Right lobe of liver (tissue), 6 donors: Measurements from ENCODE around the gene CENPP. TPM values are rescaled to one million over a fixed set of nuclear protein-coding genes. Genes with fewer than 3 reads are reported as not detected.

ENCODE experiments used
- ATAC-seq, 4 donors: fragments of 200-7000 bp; cut with Tn5 transposase; one replicate each; pipeline ENCODE4 v1.9.1; 2020; ENCODE audit warnings: mild to moderate bottlenecking in 4 of 4, moderate library complexity in 4 of 4
- DNase-seq, 3 donors: peaks; one replicate each; pipeline ENCODE4 v3.0.0-alpha.2; 2020
- H3K27ac ChIP-seq, 3 donors: fragments of 200-600 bp; one replicate each; pipeline ENCODE4 v1.8.0; 2022
- H3K27me3 ChIP-seq, 2 donors: fragments of 200-600 bp; one replicate each; pipeline ENCODE4 v1.8.0; 2022
- H3K36me3 ChIP-seq, 4 donors: fragments of 200-600 bp; sonication (generic) in 1 of 4; one replicate each; pipeline versions ENCODE4 v1.5.1 to v1.8.0; 2017 to 2022; ENCODE audit warnings: control low read depth in 1 of 4
- H3K4me1 ChIP-seq, 4 donors: fragments of 200-600 bp; sonication (generic) in 1 of 4; one replicate each; pipeline versions ENCODE4 v1.5.1 to v1.8.0; 2017 to 2022; ENCODE audit warnings: control low read depth in 1 of 4
- H3K4me3 ChIP-seq, 3 donors: fragments of 200-600 bp; one replicate each; pipeline ENCODE4 v1.8.0; 2022
- H3K9me3 ChIP-seq, 4 donors: fragments of 200-600 bp; sonication (generic) in 1 of 4; one replicate each; pipeline versions ENCODE4 v1.5.1 to v1.8.0; 2017 to 2022; ENCODE audit warnings: control low read depth in 1 of 4
- POLR2A ChIP-seq: fragments of 450-650 bp; IDR thresholded peaks from one replicate; pipeline ENCODE4 v1.6.1; 2017; ENCODE audit warnings: antibody characterized with exemption, mild to moderate bottlenecking
- WGBS: methylation state at CpG from one replicate; pipeline ENCODE4 v1.1.6; 2018; ENCODE audit warnings: low coverage, low lambda C conversion rate; ENCODE audit not compliant: insufficient coverage; ENCODE audit errors: missing lambda C conversion rate; 5-methylcytosine and 5-hydroxymethylcytosine counted together
- intact Hi-C, 2 donors: fragments of 100-400 bp; cut with DNase I; formaldehyde crosslinking; loops; one replicate each; pipeline versions ENCODE4 v1.11.2 to v1.14.1; 2022
- total RNA-seq, 6 experiments: library from RNA; depleted of rRNA in 2 of 6; stranded (reverse); fragments of >200 nt in 2 of 6; fragmentation: NEBNext Ultra II Directional in 3 of 6; extraction: Animal tissue kit (Norgen Biotek cat#: 25700) in 3 of 6; gene quantifications; one replicate each; pipeline versions ENCODE4 v1.1.0 to v1.2.4, GENCODE V29; 2016 to 2023
- TF ChIP-seq, protein P1 (sequence below), 4 donors: fragments of 200-600 bp in 3 of 4; fragments of 450-650 bp in 1 of 4; IDR thresholded peaks; one replicate each; pipeline versions ENCODE4 v1.5.1 to v1.8.0; 2016 to 2022; ENCODE audit warnings: antibody characterized with exemption in 4 of 4, mild to moderate bottlenecking in 2 of 4
- donor health status: DM: no; HTN: yes; CAD: no.
- donor health status: DM: no; HTN: no; CAD: no.
- donor health status: DM: no; HTN: no; CAD: no.
- donor health status: DM: no; HTN: yes; CAD: no.
- donor health status: DM: no; HTN: yes; CAD: no.

Gene CENPP
- total RNA-seq, 6 experiments from 2014 or later: 1.0 to 3.7 (median 1.5) TPM

DNA sequence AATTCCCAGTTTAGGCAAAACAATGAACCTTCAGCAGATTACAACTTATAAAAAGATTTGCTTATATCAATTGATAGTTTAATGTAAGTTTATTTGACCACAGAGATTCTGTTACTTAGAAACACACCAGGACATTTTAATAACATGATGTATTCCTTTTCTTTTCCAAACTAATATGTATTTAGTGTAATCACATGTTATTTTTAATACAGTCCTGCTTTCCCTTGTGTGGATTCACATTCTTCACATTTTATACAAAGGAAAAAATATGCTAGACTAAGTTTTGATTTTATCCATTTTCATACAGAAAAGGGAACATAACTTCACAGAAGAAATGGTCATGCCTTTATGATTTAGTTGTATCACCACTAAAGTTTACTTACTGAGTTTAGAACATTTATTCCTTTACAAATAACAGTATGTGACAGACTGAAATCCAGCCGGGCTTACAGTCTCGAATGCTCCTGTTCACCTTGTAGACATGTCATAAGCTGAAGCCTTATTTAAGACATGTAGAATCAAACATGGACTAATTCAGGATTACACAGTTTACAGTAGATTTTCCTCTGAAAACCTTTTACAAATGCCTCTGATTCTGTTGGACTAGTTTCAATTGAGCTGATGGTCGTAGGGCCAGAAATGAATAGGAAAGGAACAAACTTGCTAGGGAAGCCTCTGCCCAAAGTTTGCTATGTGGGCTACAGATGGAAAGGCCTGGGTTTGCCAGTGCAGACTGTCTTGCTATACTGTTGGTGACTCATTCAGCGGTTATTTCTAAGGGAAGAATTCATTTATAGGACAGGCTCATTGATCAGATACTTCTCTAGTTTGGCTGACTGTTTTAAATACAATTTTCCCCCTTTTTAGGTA lies 163.2 kb downstream of the CENPP start:
- Histone ChIP-seq H3K27me3 (no peaks in the 10 kb centered on the region), H3K4me1 (peaks cover 0 to 3% (median 0%) of the 10 kb centered on the region in 4 donors), H3K4me3 (no peak overlapping the region), H3K9me3 (no peaks in the 10 kb centered on the region), H3K27ac (no peak overlapping the region), H3K36me3 (no peaks in the 10 kb centered on the region)
- WGBS: 81% methylated on average over 4 of the region's 4 CpGs
- intact Hi-C loops: no loop called here
- TF ChIP-seq POLR2A: no peak
- TF ChIP-seq, protein P1, sequence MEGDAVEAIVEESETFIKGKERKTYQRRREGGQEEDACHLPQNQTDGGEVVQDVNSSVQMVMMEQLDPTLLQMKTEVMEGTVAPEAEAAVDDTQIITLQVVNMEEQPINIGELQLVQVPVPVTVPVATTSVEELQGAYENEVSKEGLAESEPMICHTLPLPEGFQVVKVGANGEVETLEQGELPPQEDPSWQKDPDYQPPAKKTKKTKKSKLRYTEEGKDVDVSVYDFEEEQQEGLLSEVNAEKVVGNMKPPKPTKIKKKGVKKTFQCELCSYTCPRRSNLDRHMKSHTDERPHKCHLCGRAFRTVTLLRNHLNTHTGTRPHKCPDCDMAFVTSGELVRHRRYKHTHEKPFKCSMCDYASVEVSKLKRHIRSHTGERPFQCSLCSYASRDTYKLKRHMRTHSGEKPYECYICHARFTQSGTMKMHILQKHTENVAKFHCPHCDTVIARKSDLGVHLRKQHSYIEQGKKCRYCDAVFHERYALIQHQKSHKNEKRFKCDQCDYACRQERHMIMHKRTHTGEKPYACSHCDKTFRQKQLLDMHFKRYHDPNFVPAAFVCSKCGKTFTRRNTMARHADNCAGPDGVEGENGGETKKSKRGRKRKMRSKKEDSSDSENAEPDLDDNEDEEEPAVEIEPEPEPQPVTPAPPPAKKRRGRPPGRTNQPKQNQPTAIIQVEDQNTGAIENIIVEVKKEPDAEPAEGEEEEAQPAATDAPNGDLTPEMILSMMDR (IDR thresholded peaks at IDR 0.05): no peak
- no peak for ATAC-seq
- DNase-seq: no peak

- H3K27me3 ChIP-seq: no peaks in the 10 kb centered on the region
- TF ChIP-seq, protein P1 (IDR thresholded peaks at IDR 0.05): no peak
- TF ChIP-seq POLR2A: no peak
- intact Hi-C loops: no loop called here
- DNase-seq: no peak
- no peaks in the 10 kb centered on the region for H3K4me1 ChIP-seq
- no peak overlapping the region for H3K27ac ChIP-seq
- no peak for ATAC-seq
- H3K4me3 ChIP-seq: no peak overlapping the region
- no peaks in the 10 kb centered on the region for H3K36me3 ChIP-seq
- 61% methylated on average over 2 of the region's 3 CpGs for WGBS
- H3K9me3 ChIP-seq: no peaks in the 10 kb centered on the region
Measured at GRCh38 chr9:92492781-92493401, 167.1 kb downstream of the CENPP start.

GRCh38 chr9:92493749-92494387 lies 168.1 kb downstream of the CENPP start:
- intact Hi-C loops: no loop called here
- DNase-seq: no peak
- Histone ChIP-seq H3K4me3 (no peak overlapping the region), H3K4me1 (no peaks in the 10 kb centered on the region), H3K9me3 (no peaks in the 10 kb centered on the region), H3K36me3 (no peaks in the 10 kb centered on the region), H3K27ac (no peak overlapping the region), H3K27me3 (no peaks in the 10 kb centered on the region)
- no peak for ATAC-seq
- TF ChIP-seq POLR2A: no peak
- TF ChIP-seq, protein P1 (IDR thresholded peaks at IDR 0.05): no peak
- 62% methylated on average over 5 of the region's 9 CpGs for WGBS

DNA sequence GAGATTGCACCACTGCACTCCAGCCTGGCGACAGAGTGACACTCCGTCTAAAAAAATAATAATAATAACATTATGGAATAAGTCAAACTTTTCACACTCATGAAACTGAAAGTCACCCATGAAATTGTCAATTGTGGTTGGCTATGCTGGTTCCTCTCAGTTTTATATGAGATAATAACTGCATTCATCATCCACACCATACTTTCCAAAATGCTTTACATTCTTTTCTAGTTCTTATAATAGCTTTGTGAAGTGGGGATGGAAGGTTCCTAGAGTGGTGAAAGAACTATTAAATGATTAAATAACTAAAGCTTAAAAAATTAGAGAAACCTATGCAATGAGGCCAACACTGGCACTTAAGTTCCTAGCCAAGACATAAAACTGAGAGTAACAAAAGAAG lies 169.1 kb downstream of the CENPP start:
- TF ChIP-seq, protein P1 (IDR thresholded peaks at IDR 0.05): no peak
- TF ChIP-seq POLR2A: no peak
- WGBS: 74% methylated on average over 2 of the region's 2 CpGs
- Histone ChIP-seq H3K4me3 (no peak overlapping the region), H3K4me1 (no peaks in the 10 kb centered on the region), H3K9me3 (no peaks in the 10 kb centered on the region), H3K27ac (no peak overlapping the region), H3K36me3 (no peaks in the 10 kb centered on the region), H3K27me3 (no peaks in the 10 kb centered on the region)
- ATAC-seq: no peak
- intact Hi-C loops: no loop called here
- DNase-seq: no peak
